OCI-LY7 (cell line): ENCODE results near the gene ZHX3.

ENCODE experiments used
- CTCF ChIP-seq: fragments of 200-600 bp; sonication (generic); conservative IDR thresholded peaks from 2 replicates; pipeline ENCODE4 v1.5.1; 2014; ENCODE audit warnings: mild to moderate bottlenecking, antibody characterized with exemption, low read length, moderate library complexity, mixed read lengths
- EZH2phosphoT487 ChIP-seq: fragments of 200-600 bp; sonication (generic); IDR thresholded peaks from 2 replicates; pipeline ENCODE4 v1.6.1; 2018; ENCODE audit warnings: low read depth, borderline replicate concordance, mild to moderate bottlenecking, mixed run types, antibody characterized with exemption, low read length, moderate library complexity, mixed read lengths

GRCh38 chr20:41279546-41280225, 37.8 kb downstream of the ZHX3 start:
- TF ChIP-seq CTCF, result no peak
- no peak for TF ChIP-seq EZH2phosphoT487
